ENCODE measurements around the gene TMEM123.
"Not testable (repeated sequence)": the region's sequence is repeated elsewhere in the genome, so short reads cannot be mapped to it uniquely, and the experiment has no call there.

TMEM123 gene

GRCh38 chr11:102449651-102450570 lies 2.7 kb downstream of the TMEM123 start:
- in situ Hi-C loops (cut with MboI; ENCODE audit: low sequenced_read_pairs), result no loop called here

- in situ Hi-C loops (cut with MboI; ENCODE audit: low sequenced_read_pairs), result no loop called here
Observed at GRCh38 chr11:102448869-102449224, 3.7 kb downstream of the TMEM123 start.

GRCh38 chr11:102447941-102448868 lies 4.4 kb downstream of the TMEM123 start:
- in situ Hi-C loops (cut with MboI; ENCODE audit: low sequenced_read_pairs), result no loop called here

GRCh38 chr11:102447193-102447592 lies 5.4 kb downstream of the TMEM123 start:
- in situ Hi-C loops (cut with MboI; ENCODE audit: low sequenced_read_pairs), result no loop called here

GRCh38 chr11:102446606-102447005 lies 6.0 kb downstream of the TMEM123 start:
- in situ Hi-C loops (cut with MboI; ENCODE audit: low sequenced_read_pairs), result no loop called here

- in situ Hi-C loops (cut with MboI; ENCODE audit: low sequenced_read_pairs), result not testable (repeated sequence)
Observed at GRCh38 chr11:102444693-102445092, 7.9 kb downstream of the TMEM123 start.

GRCh38 chr11:102444142-102444541 lies 8.4 kb downstream of the TMEM123 start:
- in situ Hi-C loops (cut with MboI; ENCODE audit: low sequenced_read_pairs), result not testable (repeated sequence)

GRCh38 chr11:102439063-102439363 lies 13.6 kb downstream of the TMEM123 start:
- in situ Hi-C loops (cut with MboI; ENCODE audit: low sequenced_read_pairs), result not testable (repeated sequence)

- in situ Hi-C loops (cut with MboI; ENCODE audit: low sequenced_read_pairs), result no loop called here
Observed at GRCh38 chr11:102438311-102439062, 14.1 kb downstream of the TMEM123 start.

- in situ Hi-C loops (cut with MboI; ENCODE audit: low sequenced_read_pairs), result no loop called here
Observed at GRCh38 chr11:102437727-102438126, 14.8 kb downstream of the TMEM123 start.

GRCh38 chr11:102436976-102437375 lies 15.6 kb downstream of the TMEM123 start:
- in situ Hi-C loops (cut with MboI; ENCODE audit: low sequenced_read_pairs), result no loop called here

- in situ Hi-C loops (cut with MboI; ENCODE audit: low sequenced_read_pairs), result no loop called here
Observed at GRCh38 chr11:102436561-102436960, 16.0 kb downstream of the TMEM123 start.

GRCh38 chr11:102435688-102436087 lies 16.9 kb downstream of the TMEM123 start:
- in situ Hi-C loops (cut with MboI; ENCODE audit: low sequenced_read_pairs), result no loop called here

GRCh38 chr11:102433571-102433970 lies 19.0 kb downstream of the TMEM123 start:
- in situ Hi-C loops (cut with MboI; ENCODE audit: low sequenced_read_pairs), result not testable (repeated sequence)

- in situ Hi-C loops (cut with MboI; ENCODE audit: low sequenced_read_pairs), result not testable (repeated sequence)
Observed at GRCh38 chr11:102432560-102432959, 20.0 kb downstream of the TMEM123 start.

- in situ Hi-C loops (cut with MboI; ENCODE audit: low sequenced_read_pairs), result no loop called here
Observed at GRCh38 chr11:102431404-102431803, 21.2 kb downstream of the TMEM123 start.

- in situ Hi-C loops (cut with MboI; ENCODE audit: low sequenced_read_pairs), result no loop called here
Observed at GRCh38 chr11:102430158-102430836, 22.3 kb downstream of the TMEM123 start.

GRCh38 chr11:102429691-102430090 lies 22.9 kb downstream of the TMEM123 start:
- in situ Hi-C loops (cut with MboI; ENCODE audit: low sequenced_read_pairs), result no loop called here

- in situ Hi-C loops (cut with MboI; ENCODE audit: low sequenced_read_pairs), result no loop called here
Observed at GRCh38 chr11:102429226-102429625, 23.3 kb downstream of the TMEM123 start.

GRCh38 chr11:102428696-102429095 lies 23.9 kb downstream of the TMEM123 start:
- in situ Hi-C loops (cut with MboI; ENCODE audit: low sequenced_read_pairs), result no loop called here

- in situ Hi-C loops (cut with MboI; ENCODE audit: low sequenced_read_pairs), result no loop called here
Observed at GRCh38 chr11:102427068-102427467, 25.5 kb downstream of the TMEM123 start.

All from hTERT RPE-1 (cell line).